Activated CD8-positive, alpha-beta memory T cell treated with anti-CD3 and anti-CD28 coated beads for 24 hours (primary cell): ENCODE measurements around the gene CREB5.

Experiments used
- DNase-seq: peaks from one replicate; pipeline ENCODE4 v3.0.0-alpha.2; 2020

CREB5 gene

GRCh38 chr7:28695300-28696295, 283.3 kb downstream of the CREB5 start:
- DNase-seq: no peak

GRCh38 chr7:28697913-28698563, 285.7 kb downstream of the CREB5 start:
- no peak for DNase-seq

GRCh38 chr7:28698840-28699239, 286.5 kb downstream of the CREB5 start:
- no peak for DNase-seq

GRCh38 chr7:28700096-28700495, 287.8 kb downstream of the CREB5 start:
- DNase-seq: no peak

GRCh38 chr7:28700790-28701203, 288.5 kb downstream of the CREB5 start:
- DNase-seq: no peak

- no peak for DNase-seq
Measured at GRCh38 chr7:28701731-28702130, 289.4 kb downstream of the CREB5 start.

- DNase-seq: no peak
Measured at GRCh38 chr7:28702171-28702570, 289.9 kb downstream of the CREB5 start.

GRCh38 chr7:28703037-28703765, 290.9 kb downstream of the CREB5 start:
- no peak for DNase-seq

- no peak for DNase-seq
Measured at GRCh38 chr7:28704706-28705105, 292.4 kb downstream of the CREB5 start.

- no peak for DNase-seq
Measured at GRCh38 chr7:28705350-28705749, 293.0 kb downstream of the CREB5 start.

GRCh38 chr7:28706584-28706983, 294.3 kb downstream of the CREB5 start:
- no peak for DNase-seq

- DNase-seq: no peak
Measured at GRCh38 chr7:28707291-28707690, 295.0 kb downstream of the CREB5 start.

- no peak for DNase-seq
Measured at GRCh38 chr7:28708033-28708951, 296.0 kb downstream of the CREB5 start.

GRCh38 chr7:28709748-28710147, 297.4 kb downstream of the CREB5 start:
- no peak for DNase-seq

GRCh38 chr7:28711114-28711513, 298.8 kb downstream of the CREB5 start:
- DNase-seq: no peak

GRCh38 chr7:28714459-28715120, 302.3 kb downstream of the CREB5 start:
- no peak for DNase-seq

- DNase-seq: no peak
Measured at GRCh38 chr7:28717445-28718054, 305.2 kb downstream of the CREB5 start.

GRCh38 chr7:28718055-28718481, 305.8 kb downstream of the CREB5 start:
- DNase-seq: no peak

GRCh38 chr7:28718545-28718944, 306.2 kb downstream of the CREB5 start:
- no peak for DNase-seq

- DNase-seq: no peak
Measured at GRCh38 chr7:28722684-28723083, 310.4 kb downstream of the CREB5 start.

- no peak for DNase-seq
Measured at GRCh38 chr7:28723336-28723735, 311.0 kb downstream of the CREB5 start.
